Uterus (tissue), 4 donors: ENCODE data around the gene RBM12. TPM values are rescaled to one million over a fixed set of nuclear protein-coding genes. Genes with fewer than 3 reads are reported as not detected.

Source experiments
- DNase-seq, 2 donors: peaks; one replicate each; pipeline ENCODE4 v3.0.0-alpha.2; 2019 to 2020
- H3K27ac ChIP-seq, 2 donors: fragments of 200-600 bp; sonication (generic); 1 replicate in 1 of 2; 2 replicates in 1 of 2; pipeline ENCODE4 v1.5.1; 2016 to 2018
- H3K27me3 ChIP-seq, 2 donors: fragments of 200-600 bp; sonication (generic); one replicate each; pipeline ENCODE4 v1.5.1; 2018 to 2019; ENCODE audit warnings: control low read depth in 1 of 2
- H3K36me3 ChIP-seq, 2 donors: fragments of 200-600 bp; sonication (generic); one replicate each; pipeline ENCODE4 v1.5.1; 2019; ENCODE audit warnings: control low read depth in 1 of 2
- H3K4me1 ChIP-seq, 2 donors: fragments of 200-600 bp; sonication (generic); one replicate each; pipeline ENCODE4 v1.5.1; 2018 to 2019; ENCODE audit warnings: control low read depth in 1 of 2
- H3K4me3 ChIP-seq, 2 donors: fragments of 200-600 bp; sonication (generic); 1 replicate in 1 of 2; 2 replicates in 1 of 2; pipeline ENCODE4 v1.5.1; 2018 to 2019; ENCODE audit warnings: mild to moderate bottlenecking in 1 of 2
- H3K9me3 ChIP-seq, 2 donors: fragments of 200-600 bp; sonication (generic); one replicate each; pipeline ENCODE4 v1.5.1; 2019; ENCODE audit warnings: control low read depth in 1 of 2
- POLR2A ChIP-seq, 2 donors: fragments of 450-650 bp; IDR thresholded peaks; one replicate each; pipeline ENCODE4 v1.6.1; 2016; ENCODE audit warnings: antibody characterized with exemption in 2 of 2, mild to moderate bottlenecking in 1 of 2, moderate library complexity in 1 of 2
- intact Hi-C: fragments of 100-400 bp; cut with DNase I; formaldehyde crosslinking; loops from one replicate; pipeline ENCODE4 v1.15.1; 2023; ENCODE audit warnings: low total_unique reads
- total RNA-seq, 4 donors: library from RNA; depleted of rRNA in 3 of 4; stranded (reverse); fragments of >200 nt in 3 of 4; gene quantifications; one replicate each; pipeline versions ENCODE4 v1.1.0 to v1.2.4, GENCODE V29; 2014 to 2023
- TF ChIP-seq, protein P1 (sequence below), 4 experiments: fragments of 200-600 bp in 2 of 4; fragments of 450-650 bp in 2 of 4; sonication (generic) in 2 of 4; IDR thresholded peaks; one replicate each; pipeline ENCODE4 v1.5.1; 2016 to 2019; ENCODE audit warnings: antibody characterized with exemption in 4 of 4, mild to moderate bottlenecking in 2 of 4, moderate library complexity in 1 of 4
- donor health status: DM: yes; HTN: yes; CAD: no.

The RBM12 gene
- total RNA-seq, 4 donors from 2014 or later = 9.5 to 105 (median 54.4) TPM

DNA sequence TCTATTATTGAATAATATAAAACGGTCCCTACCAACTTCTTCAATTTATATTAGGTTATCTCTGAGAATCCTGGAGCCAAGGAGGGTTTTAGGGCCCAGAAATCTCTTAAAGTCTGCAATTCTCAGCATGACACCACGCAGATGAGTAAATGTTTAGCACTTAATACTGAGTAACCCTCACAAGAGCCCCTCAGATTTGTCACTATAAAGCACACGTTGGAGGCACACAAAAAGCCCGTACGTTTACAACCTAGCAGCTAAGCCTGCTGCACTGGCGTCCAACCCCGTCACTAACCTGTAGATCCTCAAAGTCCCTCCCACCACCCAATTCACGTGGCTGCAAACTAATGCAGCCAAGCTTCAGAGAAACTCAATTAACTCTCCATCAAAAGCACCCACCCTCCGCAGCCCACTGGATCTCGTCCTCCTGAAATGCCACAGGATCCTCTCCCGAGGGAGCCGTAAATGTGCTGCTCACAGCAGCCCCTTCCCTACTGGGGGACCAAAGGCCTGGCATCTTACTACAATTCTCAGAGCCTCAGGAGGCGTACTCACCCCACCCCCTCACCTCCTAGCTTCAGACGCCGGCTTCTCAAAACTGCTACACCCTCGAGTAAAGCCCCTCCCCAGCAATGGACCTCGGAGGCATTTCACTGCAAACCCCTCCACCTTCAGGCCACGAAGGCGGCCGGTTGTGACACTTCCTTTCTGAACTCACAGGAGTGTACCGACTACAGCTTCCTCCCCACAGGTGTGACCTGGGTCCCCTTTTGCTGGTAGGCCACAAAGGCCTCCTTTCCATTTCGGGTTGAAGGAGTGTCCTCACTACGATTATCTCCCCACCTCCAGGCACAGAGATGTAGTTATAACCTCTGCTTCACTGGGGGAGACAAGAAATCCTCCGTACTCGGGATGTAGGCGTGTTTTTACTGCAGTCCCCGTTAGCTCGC is 909 bp downstream of the RBM12 start:
- peak; percentile 30 to 33 for DNase-seq
- Histone ChIP-seq H3K4me1 (peaks cover 0 to 6% of the 10 kb centered on the region in 2 donors), H3K9me3 (no peaks in the 10 kb centered on the region), H3K27me3 (no peaks in the 10 kb centered on the region), H3K27ac (peak overlapping the region; percentile 96), H3K4me3 (peak overlapping the region; percentile 71 to 85), H3K36me3 (no peaks in the 10 kb centered on the region)
- no peak for TF ChIP-seq POLR2A (IDR thresholded peaks at IDR 0.05)
- TF ChIP-seq, protein P1, sequence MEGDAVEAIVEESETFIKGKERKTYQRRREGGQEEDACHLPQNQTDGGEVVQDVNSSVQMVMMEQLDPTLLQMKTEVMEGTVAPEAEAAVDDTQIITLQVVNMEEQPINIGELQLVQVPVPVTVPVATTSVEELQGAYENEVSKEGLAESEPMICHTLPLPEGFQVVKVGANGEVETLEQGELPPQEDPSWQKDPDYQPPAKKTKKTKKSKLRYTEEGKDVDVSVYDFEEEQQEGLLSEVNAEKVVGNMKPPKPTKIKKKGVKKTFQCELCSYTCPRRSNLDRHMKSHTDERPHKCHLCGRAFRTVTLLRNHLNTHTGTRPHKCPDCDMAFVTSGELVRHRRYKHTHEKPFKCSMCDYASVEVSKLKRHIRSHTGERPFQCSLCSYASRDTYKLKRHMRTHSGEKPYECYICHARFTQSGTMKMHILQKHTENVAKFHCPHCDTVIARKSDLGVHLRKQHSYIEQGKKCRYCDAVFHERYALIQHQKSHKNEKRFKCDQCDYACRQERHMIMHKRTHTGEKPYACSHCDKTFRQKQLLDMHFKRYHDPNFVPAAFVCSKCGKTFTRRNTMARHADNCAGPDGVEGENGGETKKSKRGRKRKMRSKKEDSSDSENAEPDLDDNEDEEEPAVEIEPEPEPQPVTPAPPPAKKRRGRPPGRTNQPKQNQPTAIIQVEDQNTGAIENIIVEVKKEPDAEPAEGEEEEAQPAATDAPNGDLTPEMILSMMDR (IDR thresholded peaks at IDR 0.05) = no peak
- intact Hi-C loops = no loop called here

DNA sequence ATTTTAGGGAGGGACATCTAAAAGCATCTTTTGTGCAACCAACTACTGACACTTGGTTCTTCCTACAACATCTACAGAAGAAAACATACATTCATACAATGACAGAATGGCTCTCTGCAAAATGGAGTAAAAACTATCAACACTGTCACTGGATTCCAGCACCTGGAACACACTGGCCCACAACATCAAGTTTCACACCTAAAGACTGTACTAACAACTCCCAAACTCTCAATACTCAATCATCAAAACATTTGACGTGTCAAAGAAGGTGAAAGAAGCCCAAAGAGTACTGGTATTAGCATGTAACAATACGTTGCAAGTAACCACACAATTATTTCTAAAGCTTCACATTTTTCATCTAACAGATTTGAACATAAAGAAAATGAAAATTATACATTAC is 2.1 kb downstream of the RBM12 start:
- no peaks in the 10 kb centered on the region for H3K27me3 ChIP-seq
- peak overlapping the region; percentile 71 to 85 for H3K4me3 ChIP-seq
- peaks cover 0 to 6% of the 10 kb centered on the region in 2 donors for H3K4me1 ChIP-seq
- DNase-seq = no peak
- TF ChIP-seq, protein P1 (IDR thresholded peaks at IDR 0.05) = no peak
- TF ChIP-seq POLR2A (IDR thresholded peaks at IDR 0.05) = no peak
- intact Hi-C loops = no loop called here
- H3K27ac ChIP-seq = peak overlapping the region in 1 of 2 donors; percentile 96
- H3K36me3 ChIP-seq = no peaks in the 10 kb centered on the region
- H3K9me3 ChIP-seq = no peaks in the 10 kb centered on the region

DNA sequence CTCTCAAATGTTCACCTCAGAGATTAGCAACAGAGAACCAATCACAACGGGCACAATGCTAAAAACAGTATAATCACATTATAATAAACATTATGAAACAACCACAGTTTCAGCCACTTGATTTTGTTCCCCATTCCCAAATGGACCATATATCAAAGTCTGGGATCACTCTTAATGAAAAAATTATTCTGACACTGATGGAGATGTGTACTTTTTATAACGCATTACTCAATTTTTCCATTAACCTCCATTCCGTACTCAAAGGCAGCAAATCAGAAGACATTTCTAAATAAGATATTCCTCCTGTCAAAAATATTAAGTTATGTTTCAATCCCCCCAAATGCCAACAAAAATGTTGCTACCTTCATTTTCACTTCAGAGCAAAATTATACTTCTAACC is 2.8 kb downstream of the RBM12 start:
- intact Hi-C loops = no loop called here
- Histone ChIP-seq H3K4me3 (peak overlapping the region in 1 of 2 donors; percentile 71), H3K36me3 (no peaks in the 10 kb centered on the region), H3K27me3 (no peaks in the 10 kb centered on the region), H3K27ac (peak overlapping the region in 1 of 2 donors; percentile 1), H3K4me1 (peaks cover 0 to 6% of the 10 kb centered on the region in 2 donors), H3K9me3 (no peaks in the 10 kb centered on the region)
- TF ChIP-seq, protein P1 (IDR thresholded peaks at IDR 0.05) = no peak
- TF ChIP-seq POLR2A (IDR thresholded peaks at IDR 0.05) = no peak
- no peak for DNase-seq

DNA sequence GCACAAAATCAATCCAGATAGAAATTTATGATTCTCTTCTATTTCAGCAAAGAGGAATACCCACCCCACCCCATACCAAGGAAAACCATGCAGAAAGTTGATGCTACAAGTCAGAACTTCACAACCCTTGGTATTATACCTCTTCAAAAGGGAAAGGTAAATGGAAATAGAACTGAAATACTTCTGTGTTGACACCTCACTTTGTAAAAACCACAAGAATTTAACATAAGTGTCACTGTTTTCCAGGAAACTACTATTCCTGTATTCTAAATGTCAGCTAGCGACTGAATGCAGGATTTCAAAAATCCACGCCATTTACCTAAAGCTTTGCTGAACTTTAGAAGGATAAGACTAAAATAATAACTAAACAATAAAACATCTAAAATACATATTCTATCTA is 3.6 kb downstream of the RBM12 start:
- H3K36me3 ChIP-seq = no peaks in the 10 kb centered on the region
- DNase-seq = no peak
- peaks cover 0 to 6% of the 10 kb centered on the region in 2 donors for H3K4me1 ChIP-seq
- H3K27me3 ChIP-seq = no peaks in the 10 kb centered on the region
- TF ChIP-seq, protein P1 (IDR thresholded peaks at IDR 0.05) = no peak
- intact Hi-C loops = no loop called here
- H3K27ac ChIP-seq = peak overlapping the region; percentile 1 to 7
- no peaks in the 10 kb centered on the region for H3K9me3 ChIP-seq
- H3K4me3 ChIP-seq = no peak overlapping the region
